Endothelial cell of umbilical vein (primary cell): ENCODE results near the gene AJAP1. TPM values are rescaled to one million over a fixed set of nuclear protein-coding genes. Genes with fewer than 3 reads are reported as not detected.

Experiments used
- BruUV-seq: library from RNA; stranded (reverse); fragments of 400-500 nt; replicated peaks from 2 replicates; lab custom pipeline; 2021; lab: Mats Ljungman, UMichigan
- CTCF ChIA-PET: fragments of 300-600, 350-600 bp; sonication (Branson Sonifier 250); formaldehyde crosslinking; loops from one replicate; lab custom pipeline; 2021; ENCODE audit warnings: antibody characterized with exemption, inconsistent platforms; lab: Charles Lee
- POLR2A ChIA-PET: fragments of 300-600, 350-600 bp; sonication (Branson Sonifier 250); formaldehyde crosslinking; loops from one replicate; lab custom pipeline; 2021; ENCODE audit warnings: antibody characterized with exemption, inconsistent platforms; lab: Charles Lee
- DNase-seq: peaks from one replicate; pipeline ENCODE4 v3.0.0-alpha.2; 2011; ENCODE audit warnings: low read depth, low spot score
- FAIRE-seq: peaks from 2 replicates; lab custom pipeline; 2011; peaks lifted over from hg19 to GRCh38; lab: Jason Lieb, UNC
- H2AFZ ChIP-seq: 2 replicates; pipeline ENCODE4 v1.6.0; 2012; ENCODE audit warnings: low read depth, low read length, control low read depth, inconsistent platforms
- H3K27ac ChIP-seq: 2 replicates; pipeline ENCODE4 v1.5.1; 2011; ENCODE audit warnings: low read depth, mild to moderate bottlenecking, control low read depth, low read length, moderate library complexity; ENCODE audit not compliant: insufficient read depth
- H3K27me3 ChIP-seq, 2 experiments: 2 replicates each; pipeline versions ENCODE4 v1.6.0 to v1.6.1; 2011; ENCODE audit warnings: low read length in 2 of 2, mixed read lengths in 1 of 2; ENCODE audit not compliant: control insufficient read depth in 2 of 2, insufficient read depth in 2 of 2
- H3K36me3 ChIP-seq, 2 experiments: 2 replicates in 1 of 2; 3 replicates in 1 of 2; pipeline ENCODE4 v1.5.1; 2011; ENCODE audit warnings: low read length in 2 of 2, mild to moderate bottlenecking in 1 of 2, moderate library complexity in 1 of 2; ENCODE audit not compliant: control insufficient read depth in 2 of 2, insufficient read depth in 2 of 2; ENCODE audit errors: extremely low read depth in 1 of 2
- H3K4me1 ChIP-seq: 3 replicates; pipeline ENCODE4 v1.5.1; 2011; ENCODE audit warnings: mild to moderate bottlenecking, low read length; ENCODE audit not compliant: control insufficient read depth, insufficient read depth; ENCODE audit errors: extremely low read depth
- H3K4me2 ChIP-seq: 2 replicates; pipeline ENCODE4 v1.6.1; 2011; ENCODE audit warnings: low read length, control low read depth, mixed read lengths; ENCODE audit not compliant: insufficient read depth
- H3K4me3 ChIP-seq, 3 experiments: fragments of 200-600 bp in 1 of 3; sonication (generic), shearing (Covaris generic) in 1 of 3; replicated peaks in 1 of 3; 2 replicates each; pipeline ENCODE4 v1.5.1; 2011 to 2016; ENCODE audit warnings: control low read depth in 3 of 3, low read length in 3 of 3, mild to moderate bottlenecking in 2 of 3, inconsistent platforms in 1 of 3, low read depth in 1 of 3, moderate library complexity in 1 of 3; ENCODE audit not compliant: insufficient read depth in 1 of 3
- H3K79me2 ChIP-seq: 2 replicates; pipeline ENCODE4 v1.6.0; 2012; ENCODE audit warnings: low read length, inconsistent platforms; ENCODE audit not compliant: control insufficient read depth, insufficient read depth
- H3K9ac ChIP-seq: replicated peaks from 2 replicates; pipeline ENCODE3; 2011; ENCODE audit warnings: low read length, control low read depth; ENCODE audit not compliant: insufficient read depth; ENCODE audit errors: extremely low read depth
- H3K9me1 ChIP-seq: replicated peaks from 3 replicates; pipeline ENCODE4 v1.6.0; 2011; ENCODE audit warnings: mild to moderate bottlenecking, low read length; ENCODE audit not compliant: control insufficient read depth, insufficient read depth; ENCODE audit errors: extremely low read depth
- H3K9me3 ChIP-seq: replicated peaks from 2 replicates; pipeline ENCODE4 v1.5.1; 2012; ENCODE audit warnings: low read length, inconsistent platforms; ENCODE audit not compliant: control insufficient read depth, insufficient read depth
- H4K20me1 ChIP-seq: replicated peaks from 2 replicates; pipeline ENCODE3; 2011; ENCODE audit warnings: mild to moderate bottlenecking, low read length; ENCODE audit not compliant: control insufficient read depth, insufficient read depth; ENCODE audit errors: extremely low read depth
- CTCF ChIP-seq, 2 donors: IDR thresholded peaks; 1 replicate in 1 of 2; 2 replicates in 1 of 2; pipeline ENCODE4 v1.5.1; 2011; ENCODE audit warnings: low read length in 2 of 2, mild to moderate bottlenecking in 2 of 2, moderate library complexity in 2 of 2, control low read depth in 1 of 2, inconsistent platforms in 1 of 2, low read depth in 1 of 2; ENCODE audit not compliant: insufficient read depth in 1 of 2; ENCODE audit errors: extremely low read depth in 1 of 2
- EZH2 ChIP-seq: IDR thresholded peaks from 2 replicates; pipeline ENCODE4 v1.6.1; 2012; ENCODE audit warnings: borderline replicate concordance, low read depth, mild to moderate bottlenecking, moderate library complexity, low read length, inconsistent platforms; ENCODE audit not compliant: severe bottlenecking
- FOS ChIP-seq: IDR thresholded peaks from 2 replicates; pipeline ENCODE4 v1.6.1; 2011; ENCODE audit warnings: mild to moderate bottlenecking, low read length, moderate library complexity, borderline replicate concordance; ENCODE audit not compliant: insufficient read depth
- GATA2 ChIP-seq: IDR thresholded peaks from 2 replicates; pipeline ENCODE4 v1.7.0; 2011; ENCODE audit warnings: low read depth, mild to moderate bottlenecking, moderate library complexity, mixed read lengths, low read length; ENCODE audit not compliant: insufficient read length, insufficient read depth
- JUN ChIP-seq: IDR thresholded peaks from 2 replicates; pipeline ENCODE4 v1.6.1; 2011; ENCODE audit warnings: borderline replicate concordance, low read depth; ENCODE audit not compliant: insufficient read length, insufficient read depth
- MAX ChIP-seq: IDR thresholded peaks from 2 replicates; pipeline ENCODE4 v1.6.1; 2011; ENCODE audit not compliant: insufficient read depth, insufficient read length
- MYC ChIP-seq: IDR thresholded peaks from one replicate; pipeline ENCODE4 v1.6.1; 2011; ENCODE audit warnings: mild to moderate bottlenecking, low read depth, low read length
- POLR2A ChIP-seq: IDR thresholded peaks from 2 replicates; pipeline ENCODE4 v1.6.1; 2012; ENCODE audit warnings: low read depth, mild to moderate bottlenecking, control low read depth, low read length
- POLR2AphosphoS5 ChIP-seq: IDR thresholded peaks from 2 replicates; pipeline ENCODE4 v1.6.1; 2012; ENCODE audit warnings: low read depth, mild to moderate bottlenecking, control low read depth, low read length, moderate library complexity; ENCODE audit not compliant: insufficient read depth
- dilution Hi-C: fragments of 300-500 bp; cut with MboI; formaldehyde crosslinking; loops from one replicate; pipeline ENCODE4 v1.15.0; 2019; ENCODE audit warnings: low sequenced_read_pairs; ENCODE audit not compliant: extremely low pct_ligation_motif_present
- intact Hi-C: fragments of 100-400 bp; cut with micrococcal nuclease; formaldehyde crosslinking; loops from one replicate; pipeline ENCODE4 v1.10.0; 2022
- polyA plus RNA-seq, 4 experiments: library from polyadenylated mRNA; depleted of rRNA in 3 of 4; stranded (reverse) in 3 of 4; unstranded in 1 of 4; fragments of >200 nt; gene quantifications; 2 replicates each; pipeline versions ENCODE4 v1.2.1 to v1.2.3, GENCODE V29; 2011 to 2012; ENCODE audit warnings: missing spikeins in 1 of 4
- total RNA-seq: library from RNA; stranded (reverse); gene quantifications from 2 replicates; pipeline ENCODE4 v1.2.3, GENCODE V29; 2021

The AJAP1 gene
- total and polyA plus RNA-seq, 2 donors (not counting 3 experiments of a cell fraction or from before 2014, with no cell fraction given) = not detected

GRCh38 chr1:4724001-4724400, 69.6 kb downstream of the AJAP1 start:
- H4K20me1 ChIP-seq = no peaks in the 10 kb centered on the region
- no TSS peak for BruUV-seq
- no peak for TF ChIP-seq EZH2
- no peak for TF ChIP-seq MAX
- no peak for TF ChIP-seq POLR2AphosphoS5
- no peak for TF ChIP-seq CTCF (IDR thresholded peaks at IDR 0.05; ENCODE audit: extremely low read depth in 1 of 2, insufficient read depth in 1 of 2, low read depth in 1 of 2, low read length in 2 of 2)
- TF ChIP-seq FOS = no peak
- no peak for TF ChIP-seq JUN
- TF ChIP-seq MYC = no peak
- TF ChIP-seq GATA2 = no peak
- TF ChIP-seq POLR2A = no peak
- intact Hi-C loops = no loop called here
- no peaks in the 10 kb centered on the region for H3K4me1 ChIP-seq
- no peak overlapping the region for H2AFZ ChIP-seq
- no peaks in the 10 kb centered on the region for H3K9me3 ChIP-seq
- CTCF ChIA-PET = no interaction called here
- DNase-seq (no peak), FAIRE-seq (no peak)
- H3K4me2 ChIP-seq = no peak overlapping the region
- no peak overlapping the region for H3K4me3 ChIP-seq
- no peaks in the 10 kb centered on the region for H3K9me1 ChIP-seq
- no peak overlapping the region for H3K27ac ChIP-seq
- dilution Hi-C loops = no loop called here
- no peaks in the 10 kb centered on the region for H3K36me3 ChIP-seq
- no peaks in the 10 kb centered on the region for H3K27me3 ChIP-seq
- H3K9ac ChIP-seq = no peak overlapping the region
- POLR2A ChIA-PET = no interaction called here
- no peaks in the 10 kb centered on the region for H3K79me2 ChIP-seq
